ENCODE measurements around the gene SPECC1L.

SPECC1L gene

GRCh38 chr22:24359452-24360120, 89.0 kb downstream of the SPECC1L start:
- no peak for DNase-seq (ENCODE audit: low read depth)

GRCh38 chr22:24361976-24362646, 91.5 kb downstream of the SPECC1L start:
- no peak for DNase-seq (ENCODE audit: low read depth)

- DNase-seq (ENCODE audit: low read depth): no peak
Measured at GRCh38 chr22:24363243-24363642, 92.6 kb downstream of the SPECC1L start.

- no peak for DNase-seq (ENCODE audit: low read depth)
Measured at GRCh38 chr22:24366701-24367100, 96.1 kb downstream of the SPECC1L start.

GRCh38 chr22:24367841-24368240, 97.2 kb downstream of the SPECC1L start:
- peak; percentile 41 for DNase-seq (ENCODE audit: low read depth)

GRCh38 chr22:24370401-24370800, 99.8 kb downstream of the SPECC1L start:
- DNase-seq (ENCODE audit: low read depth): no peak

- DNase-seq (ENCODE audit: low read depth): no peak
Measured at GRCh38 chr22:24376002-24376401, 105.4 kb downstream of the SPECC1L start.

GRCh38 chr22:24376586-24376985, 106.0 kb downstream of the SPECC1L start:
- DNase-seq (ENCODE audit: low read depth): no peak

- no peak for DNase-seq (ENCODE audit: low read depth)
Measured at GRCh38 chr22:24379536-24379935, 108.9 kb downstream of the SPECC1L start.

- no peak for DNase-seq (ENCODE audit: low read depth)
Measured at GRCh38 chr22:24380220-24380904, 109.7 kb downstream of the SPECC1L start.

GRCh38 chr22:24380905-24381230, 110.2 kb downstream of the SPECC1L start:
- no peak for DNase-seq (ENCODE audit: low read depth)

GRCh38 chr22:24383061-24383460, 112.4 kb downstream of the SPECC1L start:
- DNase-seq (ENCODE audit: low read depth): no peak

- DNase-seq (ENCODE audit: low read depth): no peak
Measured at GRCh38 chr22:24384131-24384530, 113.5 kb downstream of the SPECC1L start.

- no peak for DNase-seq (ENCODE audit: low read depth)
Measured at GRCh38 chr22:24386937-24387471, 116.4 kb downstream of the SPECC1L start.

GRCh38 chr22:24389680-24390079, 119.0 kb downstream of the SPECC1L start:
- DNase-seq (ENCODE audit: low read depth): no peak

- no peak for DNase-seq (ENCODE audit: low read depth)
Measured at GRCh38 chr22:24390156-24390555, 119.5 kb downstream of the SPECC1L start.

- no peak for DNase-seq (ENCODE audit: low read depth)
Measured at GRCh38 chr22:24390576-24390975, 119.9 kb downstream of the SPECC1L start.

GRCh38 chr22:24391836-24392217, 121.2 kb downstream of the SPECC1L start:
- DNase-seq (ENCODE audit: low read depth): peak; percentile 63

- no peak for DNase-seq (ENCODE audit: low read depth)
Measured at GRCh38 chr22:24392218-24392931, 121.7 kb downstream of the SPECC1L start.

- no peak for DNase-seq (ENCODE audit: low read depth)
Measured at GRCh38 chr22:24393012-24393559, 122.5 kb downstream of the SPECC1L start.

GRCh38 chr22:24393848-24394247, 123.2 kb downstream of the SPECC1L start:
- no peak for DNase-seq (ENCODE audit: low read depth)

GRCh38 chr22:24394254-24394653, 123.6 kb downstream of the SPECC1L start:
- no peak for DNase-seq (ENCODE audit: low read depth)

All from GM04503 (cell line).